ENCODE measurements around the gene RIN3. TPM values are rescaled to one million over a fixed set of nuclear protein-coding genes. Genes with fewer than 3 reads are reported as not detected.
A peak's percentile ranks its signal among the peaks of the same experiment; 100 is the strongest.

RIN3 gene
- polyA plus RNA-seq, 1 experiment: 8.2 TPM

DNA sequence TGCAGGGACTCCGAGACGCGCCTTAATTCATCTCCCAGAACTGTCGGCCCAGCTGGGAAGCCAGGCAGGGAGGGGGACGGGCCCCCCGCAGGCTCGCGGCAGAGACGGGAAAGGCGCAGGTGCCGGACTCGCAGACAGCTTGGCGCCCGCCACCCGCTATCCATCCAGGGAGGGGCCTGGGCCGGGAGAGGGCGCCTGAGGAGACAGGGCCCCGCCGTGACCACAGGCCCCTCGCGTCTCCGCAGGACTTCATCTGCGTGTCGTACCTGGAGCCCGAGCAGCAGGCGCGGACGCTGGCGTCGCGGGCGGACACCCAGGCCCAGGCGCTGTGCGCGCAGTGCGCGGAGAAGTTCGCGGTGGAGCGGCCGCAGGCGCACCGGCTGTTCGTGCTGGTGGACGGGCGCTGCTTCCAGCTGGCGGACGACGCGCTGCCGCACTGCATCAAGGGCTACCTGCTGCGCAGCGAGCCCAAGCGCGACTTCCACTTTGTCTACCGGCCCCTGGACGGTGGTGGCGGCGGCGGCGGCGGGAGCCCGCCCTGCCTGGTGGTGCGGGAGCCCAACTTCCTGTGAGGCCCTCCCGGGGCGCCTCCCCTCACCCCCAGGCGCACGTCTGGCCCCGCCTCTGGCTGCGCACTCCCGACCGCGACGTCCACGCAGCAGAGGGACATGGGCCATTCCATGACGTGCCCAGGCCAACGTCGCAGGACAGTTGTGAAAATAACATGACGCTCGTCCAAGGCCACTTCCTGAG lies 174.3 kb downstream of the RIN3 start:
- ChIA-PET CTCF (interaction anchor here (1.3 to 3.9 kb wide), 14 partner anchors 18 to 553 kb away, joined by 3 to 67 read pairs (median 7); partner anchors contain the start of gene LGMN), POLR2A (no interaction called here)
- peaks cover 7% of the 10 kb centered on the region for H3K36me3 ChIP-seq (ENCODE audit: control insufficient read depth, insufficient read depth, low read length)
- H3K27me3 ChIP-seq (ENCODE audit: control insufficient read depth, insufficient read depth, low read length): no peaks in the 10 kb centered on the region
- DNase-seq (ENCODE audit: low read depth): no peak
- no peak overlapping the region for H3K4me3 ChIP-seq (ENCODE audit: low read depth, low read length)
- TF ChIP-seq, protein P1, sequence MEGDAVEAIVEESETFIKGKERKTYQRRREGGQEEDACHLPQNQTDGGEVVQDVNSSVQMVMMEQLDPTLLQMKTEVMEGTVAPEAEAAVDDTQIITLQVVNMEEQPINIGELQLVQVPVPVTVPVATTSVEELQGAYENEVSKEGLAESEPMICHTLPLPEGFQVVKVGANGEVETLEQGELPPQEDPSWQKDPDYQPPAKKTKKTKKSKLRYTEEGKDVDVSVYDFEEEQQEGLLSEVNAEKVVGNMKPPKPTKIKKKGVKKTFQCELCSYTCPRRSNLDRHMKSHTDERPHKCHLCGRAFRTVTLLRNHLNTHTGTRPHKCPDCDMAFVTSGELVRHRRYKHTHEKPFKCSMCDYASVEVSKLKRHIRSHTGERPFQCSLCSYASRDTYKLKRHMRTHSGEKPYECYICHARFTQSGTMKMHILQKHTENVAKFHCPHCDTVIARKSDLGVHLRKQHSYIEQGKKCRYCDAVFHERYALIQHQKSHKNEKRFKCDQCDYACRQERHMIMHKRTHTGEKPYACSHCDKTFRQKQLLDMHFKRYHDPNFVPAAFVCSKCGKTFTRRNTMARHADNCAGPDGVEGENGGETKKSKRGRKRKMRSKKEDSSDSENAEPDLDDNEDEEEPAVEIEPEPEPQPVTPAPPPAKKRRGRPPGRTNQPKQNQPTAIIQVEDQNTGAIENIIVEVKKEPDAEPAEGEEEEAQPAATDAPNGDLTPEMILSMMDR (IDR thresholded peaks at IDR 0.05; ENCODE audit: insufficient read depth, low read depth, low read length): no peak

DNA sequence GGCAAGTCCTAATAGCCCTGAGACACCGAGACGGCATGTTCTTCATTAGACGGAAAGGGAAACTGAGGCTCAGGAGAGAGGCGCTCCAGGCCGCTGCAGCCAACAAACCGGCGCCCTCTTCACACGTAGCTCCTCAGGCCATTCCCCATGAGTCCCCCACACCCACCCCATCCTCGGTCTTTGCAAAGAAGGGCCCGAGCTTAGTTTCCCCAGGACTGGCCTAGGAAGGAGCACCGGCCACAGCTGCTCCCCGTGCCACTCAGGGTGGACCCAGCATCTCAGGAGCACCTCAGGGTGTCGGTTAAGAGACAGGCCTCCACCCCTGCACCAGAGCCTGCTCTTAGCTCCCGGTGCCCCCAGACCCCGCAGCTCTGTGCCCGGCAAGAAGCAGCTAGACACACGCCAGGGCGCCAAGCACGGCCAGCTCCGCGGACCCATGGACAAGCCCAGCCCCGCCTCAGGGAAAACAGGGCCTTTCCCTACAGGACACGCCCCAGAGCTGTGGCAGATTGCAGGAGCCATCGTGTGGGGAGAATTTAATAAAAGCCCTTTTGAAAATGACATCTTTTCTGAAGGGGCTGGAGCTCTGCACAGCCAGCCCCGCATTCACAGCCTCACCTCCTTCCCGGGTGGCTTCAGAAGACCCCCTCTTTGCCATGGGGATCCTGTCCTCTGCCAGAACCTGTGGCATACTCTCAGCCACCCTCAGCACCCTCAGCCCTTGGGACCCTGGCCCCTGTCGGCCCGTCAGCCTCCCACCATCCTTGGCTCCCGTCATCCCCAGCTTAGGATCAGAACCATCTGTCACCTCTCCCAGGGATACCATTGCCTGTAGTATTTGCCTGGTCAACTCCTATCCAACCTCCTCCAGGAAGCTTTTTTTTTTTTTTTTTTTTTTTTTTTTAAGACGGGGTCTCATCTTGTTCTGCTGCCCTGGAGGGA lies 175.1 kb downstream of the RIN3 start:
- ChIA-PET POLR2A (no interaction called here), CTCF (interaction anchor here (0.6 to 3.9 kb wide), 8 partner anchors 16 to 451 kb away, joined by 3 to 31 read pairs (median 4); no protein-coding TSS in a partner anchor)
- H3K4me3 ChIP-seq (ENCODE audit: low read depth, low read length): no peak overlapping the region
- no peaks in the 10 kb centered on the region for H3K27me3 ChIP-seq (ENCODE audit: control insufficient read depth, insufficient read depth, low read length)
- DNase-seq (ENCODE audit: low read depth): no peak
- peaks cover 7% of the 10 kb centered on the region for H3K36me3 ChIP-seq (ENCODE audit: control insufficient read depth, insufficient read depth, low read length)
- TF ChIP-seq, protein P1 (IDR thresholded peaks at IDR 0.05; ENCODE audit: insufficient read depth, low read depth, low read length): no peak

DNA sequence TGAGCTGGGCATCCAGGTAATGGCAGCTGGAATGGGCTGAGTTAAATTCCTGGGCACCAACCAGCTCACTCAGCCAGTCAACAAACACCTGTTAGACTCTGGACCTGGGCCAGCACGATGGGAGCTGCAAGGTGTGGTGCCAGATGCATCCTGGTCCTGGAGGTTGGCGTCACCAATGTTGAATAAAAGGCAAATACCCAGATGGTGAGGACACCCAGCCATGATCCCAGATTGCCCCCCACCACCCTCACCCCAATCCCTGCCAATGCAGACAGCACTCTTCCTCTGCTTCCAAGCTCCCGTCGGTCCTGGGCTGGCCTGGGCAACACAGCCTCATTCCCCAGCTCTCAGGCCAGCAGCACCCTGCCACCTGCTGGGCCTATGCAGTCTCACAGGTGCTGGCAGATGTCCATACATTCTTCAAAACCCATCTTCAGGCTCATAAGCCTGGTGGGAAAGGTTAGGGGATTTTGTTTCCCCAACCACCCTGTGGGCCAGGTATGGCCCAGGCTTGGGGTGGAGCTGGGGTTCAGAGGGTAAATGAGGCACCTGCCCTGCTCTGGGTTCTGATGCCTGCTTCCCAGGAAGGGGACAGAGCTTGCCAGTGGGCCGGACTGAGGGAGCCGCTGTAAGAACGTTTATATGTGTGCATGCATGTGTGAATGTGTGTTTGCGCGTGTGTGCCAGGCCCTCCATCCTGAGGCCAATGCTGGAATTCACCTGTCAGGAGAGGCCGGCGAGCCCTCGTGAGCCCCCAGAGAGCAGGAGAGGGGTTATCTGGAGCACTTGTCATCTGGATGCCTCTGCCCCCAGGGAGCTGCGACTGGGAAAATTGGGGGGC lies 176.8 kb downstream of the RIN3 start:
- CTCF ChIA-PET: interaction anchor here (0.8 to 3.9 kb wide), 10 partner anchors 9 to 555 kb away, joined by 3 to 31 read pairs (median 4); partner anchors contain the start of gene GOLGA5
- TF ChIP-seq, protein P1 (IDR thresholded peaks at IDR 0.05; ENCODE audit: insufficient read depth, low read depth, low read length): peak; percentile 64
- H3K36me3 ChIP-seq (ENCODE audit: control insufficient read depth, insufficient read depth, low read length): peaks cover 5% of the 10 kb centered on the region
- H3K27me3 ChIP-seq (ENCODE audit: control insufficient read depth, insufficient read depth, low read length): no peaks in the 10 kb centered on the region; the same call in 1 of the 2 replicates
- POLR2A ChIA-PET: no interaction called here
- DNase-seq (ENCODE audit: low read depth): no peak
- H3K4me3 ChIP-seq (ENCODE audit: low read depth, low read length): no peak overlapping the region

DNA sequence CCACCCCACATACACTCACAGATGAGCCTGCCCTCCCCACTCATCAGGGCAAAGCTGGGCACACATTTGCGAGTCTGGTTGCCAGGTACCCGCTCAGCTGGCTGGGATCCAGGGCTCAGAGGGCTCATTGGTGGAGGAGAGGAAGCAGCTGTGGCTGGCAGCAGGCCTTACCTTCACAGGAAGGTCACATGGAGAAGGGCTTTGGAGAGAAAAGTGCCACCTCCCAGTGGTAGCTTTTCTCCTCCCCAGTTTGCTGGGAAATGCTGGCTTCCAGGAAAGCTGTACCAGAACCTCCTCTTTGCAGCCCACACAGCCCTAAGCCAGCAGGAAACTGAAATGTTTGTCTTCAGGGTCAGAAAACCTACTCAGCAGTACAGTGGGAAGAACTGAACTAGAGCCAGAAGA lies 179.2 kb downstream of the RIN3 start:
- CTCF ChIA-PET: interaction anchor here (0.8 to 1.1 kb wide), 2 partner anchors 8 to 94 kb away, joined by 3 to 4 read pairs; no protein-coding TSS in a partner anchor
- H3K36me3 ChIP-seq (ENCODE audit: control insufficient read depth, insufficient read depth, low read length): peaks cover 5% of the 10 kb centered on the region
- DNase-seq (ENCODE audit: low read depth): no peak
- no peaks in the 10 kb centered on the region; the same call in 1 of the 2 replicates for H3K27me3 ChIP-seq (ENCODE audit: control insufficient read depth, insufficient read depth, low read length)
- POLR2A ChIA-PET: interaction anchor here (0.7 kb wide), 1 partner anchor 140 kb away, joined by 3 read pairs; no protein-coding TSS in a partner anchor
- TF ChIP-seq, protein P1 (IDR thresholded peaks at IDR 0.05; ENCODE audit: insufficient read depth, low read depth, low read length): no peak
- no peak overlapping the region for H3K4me3 ChIP-seq (ENCODE audit: low read depth, low read length)

All from BJ (cell line).